Skeletal muscle satellite cell (primary cell): Measurements from ENCODE around the gene NF2. TPM values are rescaled to one million over a fixed set of nuclear protein-coding genes. Genes with fewer than 3 reads are reported as not detected.
"Not testable (repeated sequence)": the region's sequence is repeated elsewhere in the genome, so short reads cannot be mapped to it uniquely, and the experiment has no call there.

ENCODE experiments used
- H3K27me3 ChIP-seq: 2 replicates; pipeline ENCODE4 v1.7.0; 2013; ENCODE audit warnings: low read length; ENCODE audit not compliant: control insufficient read depth, insufficient read depth
- H3K36me3 ChIP-seq: 2 replicates; pipeline ENCODE4 v1.7.0; 2013; ENCODE audit warnings: mild to moderate bottlenecking, control low read depth, low read length; ENCODE audit not compliant: insufficient read depth
- H3K4me1 ChIP-seq: 2 replicates; pipeline ENCODE4 v1.7.0; 2013; ENCODE audit warnings: low read length; ENCODE audit not compliant: control insufficient read depth, insufficient read depth
- H3K4me2 ChIP-seq: 2 replicates; pipeline ENCODE4 v1.7.0; 2013; ENCODE audit warnings: mild to moderate bottlenecking, low read length
- H3K4me3 ChIP-seq: 2 replicates; pipeline ENCODE4 v1.7.0; 2013; ENCODE audit warnings: low read length
- H3K9ac ChIP-seq: 2 replicates; pipeline ENCODE4 v1.7.0; 2013; ENCODE audit warnings: mild to moderate bottlenecking, low read depth, low read length, moderate library complexity
- H3K9me3 ChIP-seq: replicated peaks from 2 replicates; pipeline ENCODE4 v1.7.0; 2013; ENCODE audit warnings: mild to moderate bottlenecking, control low read depth, low read length
- total RNA-seq: library from RNA; depleted of rRNA; stranded (reverse); fragments of >200 nt; gene quantifications from 2 replicates; pipeline ENCODE4 v1.2.3, GENCODE V29; 2012; rRNA removed

Gene NF2
- total RNA-seq, result 83.9 and 91.5 TPM in 2 replicates

DNA sequence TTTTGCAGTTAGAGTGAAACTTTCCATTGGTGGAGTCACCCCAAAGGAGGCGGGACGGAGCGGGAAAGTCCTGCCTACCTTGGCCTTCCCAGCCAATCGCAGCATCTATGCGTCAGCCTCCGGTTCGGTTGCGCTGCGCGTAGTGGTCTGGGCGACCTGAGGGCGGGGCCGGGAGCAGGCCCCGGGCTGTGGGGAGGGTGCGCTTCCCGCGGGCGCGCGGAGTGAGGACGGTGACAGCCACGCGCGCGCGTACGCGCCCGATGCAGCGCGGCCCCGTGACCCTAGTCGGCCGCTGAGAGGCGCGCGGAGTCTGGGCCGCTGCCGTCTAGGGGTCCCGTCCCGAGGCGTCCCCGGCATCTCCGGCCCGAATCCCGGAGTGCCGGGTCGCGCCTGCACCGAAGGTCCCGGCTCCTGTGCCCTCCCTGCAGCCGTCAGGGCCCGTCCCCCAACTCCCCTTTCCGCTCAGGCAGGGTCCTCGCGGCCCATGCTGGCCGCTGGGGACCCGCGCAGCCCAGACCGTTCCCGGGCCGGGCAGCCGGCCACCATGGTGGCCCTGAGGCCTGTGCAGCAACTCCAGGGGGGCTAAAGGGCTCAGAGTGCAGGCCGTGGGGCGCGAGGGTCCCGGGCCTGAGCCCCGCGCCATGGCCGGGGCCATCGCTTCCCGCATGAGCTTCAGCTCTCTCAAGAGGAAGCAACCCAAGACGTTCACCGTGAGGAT is at the start of gene NF2:
Gene NF2 (plus strand): TSS at position 276 of the 718 bp plus-strand sequence. CDS start 366 bp downstream, at position 642.
- Histone ChIP-seq H3K4me3 (peak within 1 kb of the TSS; percentile 91), H3K4me2 (peak within 1 kb of the TSS; percentile 89), H3K27me3 (no peaks in the 10 kb centered on the region), H3K4me1 (peaks cover 29% of the 10 kb centered on the region), H3K9ac (peak within 1 kb of the TSS; percentile 98), H3K9me3 (no peaks in the 10 kb centered on the region), H3K36me3 (peaks cover 19% of the 10 kb centered on the region)

DNA sequence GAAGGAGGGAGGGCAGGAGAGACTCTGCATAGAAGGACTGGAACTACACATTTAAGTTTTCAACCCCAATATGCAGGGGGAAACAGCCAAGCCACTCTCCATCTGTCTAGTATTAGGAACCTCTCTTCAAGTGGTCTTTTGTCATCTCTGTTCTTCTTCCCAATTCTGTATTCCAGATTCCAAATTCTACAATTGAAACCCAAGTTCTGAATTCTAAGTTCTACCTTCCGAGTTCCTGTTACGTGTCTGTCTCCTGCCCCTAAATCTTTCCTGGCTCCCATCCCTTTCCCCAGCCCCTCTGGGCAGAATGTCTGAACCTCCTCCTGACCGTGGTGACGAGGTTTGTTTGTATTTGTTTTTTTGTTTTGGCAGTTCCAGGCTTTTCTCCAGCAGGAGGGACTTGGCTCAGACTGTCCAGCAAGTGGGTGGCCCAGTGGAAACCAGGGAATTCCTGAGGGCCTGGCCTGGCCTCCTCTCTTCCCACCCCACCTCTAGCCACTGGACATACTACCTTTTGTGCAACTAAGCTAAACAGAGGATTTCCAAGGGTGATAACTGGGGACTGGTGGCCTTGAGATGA is 48.3 kb upstream of the NF2 start:
- Histone ChIP-seq H3K4me1 (peaks cover 9% of the 10 kb centered on the region), H3K36me3 (peaks cover 18% of the 10 kb centered on the region), H3K4me3 (no peak overlapping the region)

DNA sequence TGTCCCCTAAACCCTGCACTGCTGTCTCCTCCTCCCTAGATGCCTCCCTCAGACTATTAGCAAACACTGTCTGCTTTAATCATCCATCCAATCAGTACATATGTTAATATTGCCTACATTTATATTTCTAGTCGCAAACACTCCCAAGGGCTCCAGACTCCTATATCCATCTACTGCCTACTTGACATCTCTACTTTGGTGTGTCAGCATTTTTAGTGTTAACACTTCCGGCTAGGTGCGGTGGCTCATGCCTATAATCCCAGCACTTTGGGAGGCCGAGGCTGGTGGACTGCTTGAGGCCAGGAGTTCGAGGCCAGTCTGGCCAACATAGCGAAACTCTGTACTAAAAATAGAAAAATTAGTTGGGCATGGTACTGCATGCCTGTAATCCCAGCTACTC is 44.4 kb upstream of the NF2 start:
- Histone ChIP-seq H3K36me3 (peaks cover 29% of the 10 kb centered on the region), H3K9ac (no peak overlapping the region), H3K27me3 (no peaks in the 10 kb centered on the region), H3K9me3 (no peaks in the 10 kb centered on the region), H3K4me3 (no peak overlapping the region), H3K4me1 (peaks cover 8% of the 10 kb centered on the region), H3K4me2 (no peak overlapping the region)

More for the DNA sequence above, 48.3 kb upstream of the NF2 start:
- Histone ChIP-seq H3K4me2 (no peak overlapping the region), H3K9ac (no peak overlapping the region), H3K9me3 (no peaks in the 10 kb centered on the region), H3K27me3 (no peaks in the 10 kb centered on the region)

DNA sequence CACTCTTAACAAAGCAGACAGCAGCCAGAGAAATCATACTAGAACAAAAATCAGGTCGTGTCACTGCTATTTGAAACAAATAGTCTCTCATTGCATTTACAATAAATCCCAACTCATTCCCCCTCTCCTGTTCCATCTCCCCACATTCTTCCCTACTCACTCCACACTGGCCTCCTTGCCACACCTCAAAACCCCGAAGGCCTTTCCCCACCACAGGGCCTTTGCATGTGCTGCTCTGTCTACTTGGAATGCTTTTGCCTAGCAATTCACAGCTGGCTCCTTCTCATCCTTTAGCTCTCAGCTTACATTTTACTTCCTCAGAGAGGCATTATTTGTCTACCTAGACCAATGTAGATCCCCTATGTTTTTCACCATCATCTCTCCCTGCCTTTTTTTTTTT is 43.6 kb upstream of the NF2 start:
- Histone ChIP-seq H3K4me2 (no peak overlapping the region), H3K36me3 (peaks cover 29% of the 10 kb centered on the region), H3K9ac (no peak overlapping the region), H3K27me3 (no peaks in the 10 kb centered on the region), H3K4me3 (no peak overlapping the region), H3K9me3 (no peaks in the 10 kb centered on the region), H3K4me1 (no peaks in the 10 kb centered on the region)

DNA sequence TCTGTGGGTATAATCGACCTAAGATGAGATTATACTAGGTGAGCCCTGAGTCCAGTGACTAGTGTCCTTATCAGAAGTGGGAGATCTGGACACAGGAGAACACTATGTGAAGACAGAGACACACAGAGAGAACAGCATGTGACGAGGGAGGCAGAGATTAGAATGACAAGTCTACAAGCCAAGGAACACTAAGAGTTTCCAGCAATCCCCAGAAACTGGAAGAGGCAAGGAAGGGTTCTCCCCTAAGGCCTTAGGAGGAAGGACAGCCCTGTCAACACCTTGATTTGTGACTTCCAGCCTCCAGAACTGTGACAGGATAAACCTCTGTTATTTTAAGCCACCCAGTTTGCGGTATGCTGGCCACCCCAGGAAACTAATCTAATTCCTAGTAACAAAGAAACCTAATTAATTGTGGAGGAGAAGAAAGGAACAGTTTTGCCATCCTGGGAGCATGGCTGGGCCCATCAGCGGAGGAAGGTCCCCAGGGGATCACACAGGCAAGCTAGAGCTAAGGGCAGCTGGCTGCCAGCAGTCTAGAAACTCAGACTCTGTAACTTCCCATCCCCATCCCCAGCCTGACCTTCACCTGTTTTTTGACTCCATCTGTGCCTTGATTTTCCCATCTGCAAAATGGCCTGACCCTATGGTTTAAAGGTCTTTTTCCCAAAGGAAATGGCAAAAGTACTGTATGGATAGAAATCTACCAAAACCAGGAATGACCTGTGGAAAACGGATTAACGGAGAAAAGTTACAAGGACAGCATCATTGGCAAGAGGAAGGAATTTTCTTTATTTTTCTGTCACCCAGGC is 39.6 kb upstream of the NF2 start:
- Histone ChIP-seq H3K4me1 (no peaks in the 10 kb centered on the region), H3K9me3 (no peaks in the 10 kb centered on the region), H3K27me3 (no peaks in the 10 kb centered on the region), H3K4me2 (no peak overlapping the region), H3K4me3 (no peak overlapping the region), H3K36me3 (peaks cover 12% of the 10 kb centered on the region), H3K9ac (no peak overlapping the region)

DNA sequence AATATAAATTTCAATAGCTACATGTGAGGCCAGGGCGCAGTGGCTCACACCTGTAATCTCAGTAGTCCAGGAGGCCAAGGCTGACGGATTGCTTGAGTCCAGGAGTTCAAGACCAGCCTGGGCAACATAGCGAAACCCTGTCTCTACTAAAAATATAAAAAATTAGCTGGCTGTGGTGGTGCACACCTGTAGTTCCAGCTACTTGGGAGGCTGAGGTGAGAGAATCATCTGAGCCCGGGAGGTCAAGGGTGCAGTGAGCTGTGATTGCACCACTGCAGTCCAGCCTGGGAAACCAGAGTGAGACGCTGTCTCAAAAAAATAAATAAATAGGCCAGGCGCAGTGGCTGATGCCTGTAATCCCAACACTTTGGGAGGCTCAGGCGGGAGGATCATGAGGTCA is 36.9 kb upstream of the NF2 start:
- not testable (repeated sequence) for H3K9me3 ChIP-seq, H3K4me1 ChIP-seq, H3K9ac ChIP-seq, H3K4me3 ChIP-seq, H3K27me3 ChIP-seq, H3K36me3 ChIP-seq, H3K4me2 ChIP-seq

DNA sequence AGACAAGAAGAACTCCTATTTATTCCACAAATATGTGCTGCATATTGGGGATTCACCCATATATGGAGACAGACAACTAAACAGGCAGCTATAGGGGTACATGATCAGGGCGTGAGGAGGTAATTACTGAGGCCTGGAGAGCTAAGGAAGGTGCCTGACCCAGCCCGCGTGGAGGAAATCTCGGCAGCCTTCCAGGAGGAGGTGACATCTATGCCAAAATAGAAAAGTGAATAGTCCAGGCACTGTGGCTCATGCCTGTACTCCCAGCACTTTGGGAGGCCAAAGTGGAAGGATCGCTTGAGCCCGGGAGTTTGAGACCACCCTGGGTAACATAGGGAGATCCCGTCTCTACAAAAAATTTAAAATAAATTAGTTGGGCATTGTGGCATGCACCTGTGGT is 36.1 kb upstream of the NF2 start:
- Histone ChIP-seq H3K4me2 (no peak overlapping the region), H3K36me3 (no peaks in the 10 kb centered on the region), H3K4me1 (no peaks in the 10 kb centered on the region), H3K9me3 (no peaks in the 10 kb centered on the region), H3K4me3 (no peak overlapping the region), H3K27me3 (no peaks in the 10 kb centered on the region), H3K9ac (no peak overlapping the region)

DNA sequence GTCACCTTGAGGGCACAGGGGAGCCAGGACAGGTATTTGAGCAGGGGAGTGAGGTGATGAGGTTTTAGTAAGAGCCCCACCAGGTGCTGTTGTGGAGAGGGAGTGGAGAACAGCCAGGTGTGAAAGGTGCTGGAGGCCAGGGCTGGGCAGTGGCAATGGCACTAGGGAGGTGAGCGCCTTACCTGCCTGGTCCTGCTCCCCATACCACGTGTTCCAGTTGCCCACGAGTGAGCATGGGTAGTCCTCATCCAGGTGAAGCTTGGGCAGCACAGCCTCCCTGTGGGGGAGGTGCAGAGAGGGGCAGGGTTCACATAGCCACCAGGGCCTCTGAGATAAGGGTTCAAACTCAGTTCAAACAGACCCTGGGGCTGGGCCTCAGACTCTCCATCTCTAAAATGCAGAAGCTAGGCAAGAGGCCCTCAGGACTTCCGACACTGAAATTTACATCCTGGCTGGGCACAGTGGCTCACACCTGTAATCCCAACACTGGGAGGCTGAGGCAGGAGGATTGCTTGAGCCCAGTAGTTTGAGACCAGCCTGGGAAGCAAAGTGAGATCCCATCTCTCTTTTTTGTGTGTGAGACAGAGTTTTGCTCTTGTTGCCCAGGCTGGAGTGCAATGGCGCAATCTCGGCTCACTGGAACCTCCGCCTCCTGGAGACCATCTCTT is 34.3 kb upstream of the NF2 start:
- Histone ChIP-seq H3K9ac (no peak overlapping the region), H3K4me2 (no peak overlapping the region), H3K4me1 (no peaks in the 10 kb centered on the region), H3K36me3 (no peaks in the 10 kb centered on the region), H3K27me3 (no peaks in the 10 kb centered on the region), H3K9me3 (no peaks in the 10 kb centered on the region), H3K4me3 (no peak overlapping the region)

DNA sequence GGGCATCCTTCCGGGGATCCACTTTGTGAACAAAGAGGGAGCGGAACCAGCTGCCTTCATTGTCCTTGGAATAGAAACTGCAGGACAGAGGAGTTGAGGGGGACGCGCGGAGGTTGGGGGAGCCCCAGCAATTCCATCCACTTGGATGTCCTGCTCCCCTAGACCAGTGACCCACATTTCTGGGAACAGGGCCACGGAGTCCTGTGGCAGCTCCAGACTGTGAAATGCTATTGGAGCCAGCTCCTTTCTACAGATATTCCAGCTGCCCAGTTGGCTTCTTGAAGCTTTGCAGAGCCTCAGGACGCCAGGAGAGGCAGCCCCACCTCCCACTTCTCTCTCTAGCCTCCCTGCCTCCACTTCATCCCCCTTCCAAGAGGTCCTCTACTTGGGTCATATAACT is 33.0 kb upstream of the NF2 start:
- no peaks in the 10 kb centered on the region for H3K27me3 ChIP-seq
- no peaks in the 10 kb centered on the region for H3K9me3 ChIP-seq
- H3K36me3 ChIP-seq, result no peaks in the 10 kb centered on the region
- H3K9ac ChIP-seq, result no peak overlapping the region
- H3K4me2 ChIP-seq, result no peak overlapping the region
- no peaks in the 10 kb centered on the region for H3K4me1 ChIP-seq
- no peak overlapping the region for H3K4me3 ChIP-seq

DNA sequence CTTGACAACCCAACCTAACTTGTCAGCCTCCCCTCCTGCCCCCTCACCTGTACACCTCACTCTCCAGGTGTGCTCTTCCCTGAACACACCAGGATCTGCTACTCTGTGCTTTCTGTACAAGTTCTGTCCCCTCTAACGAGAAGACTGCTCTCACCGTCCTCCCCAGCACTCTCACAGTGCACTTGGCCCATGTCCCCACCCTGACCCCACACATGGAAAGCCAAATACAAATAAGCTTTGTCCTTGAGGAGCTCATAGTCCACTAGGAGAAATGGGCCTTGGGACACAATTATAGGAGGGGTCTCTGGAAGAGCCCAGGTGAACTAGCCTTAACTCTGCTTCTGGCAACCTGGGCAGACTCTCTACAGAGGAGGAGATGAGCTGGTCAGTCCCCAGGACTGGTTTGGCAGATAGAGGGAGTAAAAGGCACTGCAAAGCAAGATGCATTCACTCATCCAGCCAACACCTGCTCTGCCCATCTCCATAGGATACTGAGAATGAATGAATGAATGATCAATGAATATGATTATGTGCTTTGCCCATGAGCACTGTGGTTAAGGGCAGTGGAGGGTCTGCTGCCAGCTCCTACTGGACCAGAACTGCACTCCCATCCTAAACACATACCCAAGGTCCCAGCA is 32.4 kb upstream of the NF2 start:
- Histone ChIP-seq H3K36me3 (no peaks in the 10 kb centered on the region), H3K9ac (no peak overlapping the region), H3K4me3 (no peak overlapping the region), H3K4me2 (no peak overlapping the region), H3K27me3 (no peaks in the 10 kb centered on the region), H3K4me1 (no peaks in the 10 kb centered on the region), H3K9me3 (no peaks in the 10 kb centered on the region)
